Right renal cortex interstitium (tissue), 3 donors: ENCODE data around the gene LMOD3. TPM values are rescaled to one million over a fixed set of nuclear protein-coding genes. Genes with fewer than 3 reads are reported as not detected.

Source experiments
- DNase-seq, 3 donors: peaks; one replicate each; pipeline ENCODE4 v3.0.0-alpha.2; 2013; ENCODE audit warnings: low read depth in 3 of 3, low spot score in 2 of 3
- polyA plus RNA-seq, 3 donors: library from polyadenylated mRNA; unstranded; fragments of 120-200 nt; gene quantifications; one replicate each; pipeline ENCODE4 v1.2.1, GENCODE V29; 2013; ENCODE audit not compliant: insufficient read length in 3 of 3

LMOD3 gene
- polyA plus RNA-seq, 3 donors: 0.04 to 0.18 (median 0.06) TPM

GRCh38 chr3:69126216-69126615, 3.8 kb upstream of the LMOD3 start:
- DNase-seq: no peak

GRCh38 chr3:69121950-69122349, 445 bp downstream of the LMOD3 start:
- no peak for DNase-seq

- no peak for DNase-seq
Measured at GRCh38 chr3:69121513-69121912, 882 bp downstream of the LMOD3 start.

GRCh38 chr3:69120879-69121464, 1.4 kb downstream of the LMOD3 start:
- peak; percentile 52 to 62 (median 61) for DNase-seq

GRCh38 chr3:69119681-69120080, 2.7 kb downstream of the LMOD3 start:
- no peak for DNase-seq

GRCh38 chr3:69119138-69119537, 3.3 kb downstream of the LMOD3 start:
- no peak for DNase-seq

- no peak for DNase-seq
Measured at GRCh38 chr3:69118555-69118954, 3.8 kb downstream of the LMOD3 start.

- no peak for DNase-seq
Measured at GRCh38 chr3:69116897-69117296, 5.5 kb downstream of the LMOD3 start.

- no peak for DNase-seq
Measured at GRCh38 chr3:69116162-69116561, 6.2 kb downstream of the LMOD3 start.

- no peak for DNase-seq
Measured at GRCh38 chr3:69115731-69116130, 6.7 kb downstream of the LMOD3 start.

GRCh38 chr3:69113536-69113935, 8.9 kb downstream of the LMOD3 start:
- DNase-seq: no peak

- DNase-seq: no peak
Measured at GRCh38 chr3:69110941-69111546, 11.4 kb downstream of the LMOD3 start.

GRCh38 chr3:69108811-69109210, 13.6 kb downstream of the LMOD3 start:
- DNase-seq: no peak

- DNase-seq: no peak
Measured at GRCh38 chr3:69107841-69108240, 14.6 kb downstream of the LMOD3 start.

- no peak for DNase-seq
Measured at GRCh38 chr3:69105320-69105719, 17.1 kb downstream of the LMOD3 start.

- no peak for DNase-seq
Measured at GRCh38 chr3:69104586-69104985, 17.8 kb downstream of the LMOD3 start.

- DNase-seq: no peak
Measured at GRCh38 chr3:69103123-69103522, 19.3 kb downstream of the LMOD3 start.

GRCh38 chr3:69102384-69102783, 20.0 kb downstream of the LMOD3 start:
- no peak for DNase-seq

GRCh38 chr3:69099576-69099975, 22.8 kb downstream of the LMOD3 start:
- DNase-seq: no peak

GRCh38 chr3:69097407-69098086, 24.8 kb downstream of the LMOD3 start:
- no peak for DNase-seq

GRCh38 chr3:69096299-69096698, 26.1 kb downstream of the LMOD3 start:
- DNase-seq: no peak

- DNase-seq: no peak
Measured at GRCh38 chr3:69095636-69096035, 26.8 kb downstream of the LMOD3 start.
